Muscle of leg (tissue), 11 donors: Measurements from ENCODE around the gene NNMT. TPM values are rescaled to one million over a fixed set of nuclear protein-coding genes. Genes with fewer than 3 reads are reported as not detected.

ENCODE experiments used
- DNase-seq: peaks from one replicate; pipeline ENCODE4 v3.0.0; 2013
- H3K27ac ChIP-seq: one replicate; pipeline ENCODE4 v1.5.1; 2013; ENCODE audit warnings: mild to moderate bottlenecking, low read length, control low read depth
- H3K27me3 ChIP-seq: one replicate; pipeline ENCODE4 v1.6.1; 2013; ENCODE audit warnings: low read length; ENCODE audit not compliant: control insufficient read depth, insufficient read depth
- H3K36me3 ChIP-seq: one replicate; pipeline ENCODE4 v1.6.1; 2013; ENCODE audit warnings: low read length; ENCODE audit not compliant: control insufficient read depth, insufficient read depth
- H3K4me1 ChIP-seq: one replicate; pipeline ENCODE4 v1.6.1; 2013; ENCODE audit warnings: low read length; ENCODE audit not compliant: control insufficient read depth, insufficient read depth
- H3K4me3 ChIP-seq: one replicate; pipeline ENCODE4 v1.5.1; 2013; ENCODE audit warnings: low read length, control low read depth
- H3K9me3 ChIP-seq: replicated peaks from 2 replicates; pipeline ENCODE4 v1.6.1; 2013; ENCODE audit warnings: low read depth, low read length; ENCODE audit not compliant: control insufficient read depth
- WGBS: methylation state at CpG from one replicate; pipeline ENCODE4 v1.1.5; 2013; ENCODE audit warnings: missing lambda C conversion rate; ENCODE audit not compliant: insufficient coverage; 5-methylcytosine and 5-hydroxymethylcytosine counted together
- polyA plus RNA-seq, 8 donors: library from polyadenylated mRNA; unstranded; fragments of 120-200 nt; gene quantifications; one replicate each; pipeline versions ENCODE4 v1.2.1 to v1.2.3, GENCODE V29; 2013; ENCODE audit warnings: inconsistent platforms in 1 of 8, low replicate concordance in 1 of 8; ENCODE audit not compliant: insufficient read length in 8 of 8, insufficient read depth in 1 of 8
- total RNA-seq: library from RNA; stranded (reverse); fragments of 120-200 nt; gene quantifications from one replicate; pipeline ENCODE4 v1.2.4, GENCODE V29; 2013

The NNMT gene
- total and polyA plus RNA-seq, 9 donors, result 26.2 to 122 (median 59.0) TPM

DNA sequence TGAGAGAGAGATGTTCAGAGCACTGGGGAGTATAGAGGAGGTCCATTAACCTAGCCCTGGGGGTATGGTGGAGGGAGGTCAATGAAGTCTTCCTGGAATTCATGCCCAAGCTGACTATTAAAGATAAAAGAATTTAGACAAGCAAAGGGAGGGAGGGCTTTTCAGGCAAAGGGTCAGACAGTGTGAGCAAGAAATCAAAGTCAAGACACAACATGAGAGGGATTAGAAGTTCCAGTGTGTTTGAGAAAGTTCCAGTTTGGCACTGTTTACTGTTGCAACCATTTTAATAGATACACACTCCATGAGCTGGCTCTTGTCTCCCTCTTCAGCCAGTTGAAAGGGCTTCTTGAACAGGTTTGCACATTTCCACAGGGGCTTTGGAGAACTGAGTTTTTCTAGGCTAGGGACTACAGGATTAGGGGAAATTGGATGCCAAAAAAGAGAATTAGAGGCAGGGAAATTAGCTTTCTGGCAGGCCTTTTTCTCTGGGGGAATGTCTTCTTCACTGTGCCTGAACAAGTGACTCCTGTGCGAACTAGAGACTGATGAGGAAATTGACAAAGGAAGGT, 14.7 kb upstream of the NNMT start:
- H3K27me3 ChIP-seq, result peaks cover 4% of the 10 kb centered on the region
- H3K4me1 ChIP-seq, result peaks cover 16% of the 10 kb centered on the region
- no peaks in the 10 kb centered on the region for H3K9me3 ChIP-seq
- WGBS, result 86% methylated on average over 1 of the region's 1 CpG
- no peaks in the 10 kb centered on the region for H3K36me3 ChIP-seq
- H3K4me3 ChIP-seq, result no peak overlapping the region
- no peak overlapping the region for H3K27ac ChIP-seq
- no peak for DNase-seq

DNA sequence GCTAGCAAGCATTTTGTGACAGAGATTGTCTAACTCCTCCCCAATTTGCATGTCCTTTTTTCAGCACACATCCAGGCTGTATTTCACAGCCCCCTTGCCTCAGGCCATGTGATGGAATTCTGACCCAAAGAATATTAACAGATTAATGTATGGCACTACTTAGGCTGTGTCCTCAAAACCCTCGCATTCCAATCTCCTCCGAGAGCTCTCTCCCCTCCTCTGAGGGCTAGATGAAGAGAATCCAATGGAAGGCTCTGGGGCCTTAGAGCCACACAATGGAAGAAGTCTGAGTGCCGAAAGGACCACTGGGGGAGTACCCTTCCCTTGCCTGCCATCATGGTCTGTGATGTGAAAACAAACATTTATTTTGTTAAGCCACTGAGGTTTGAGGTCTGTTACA, 13.7 kb upstream of the NNMT start:
- no CpG with 5 or more reads among the region's 3 CpGs for WGBS
- Histone ChIP-seq H3K4me1 (peaks cover 16% of the 10 kb centered on the region), H3K27ac (no peak overlapping the region), H3K4me3 (no peak overlapping the region), H3K36me3 (no peaks in the 10 kb centered on the region), H3K9me3 (no peaks in the 10 kb centered on the region), H3K27me3 (peaks cover 4% of the 10 kb centered on the region)
- no peak for DNase-seq

DNA sequence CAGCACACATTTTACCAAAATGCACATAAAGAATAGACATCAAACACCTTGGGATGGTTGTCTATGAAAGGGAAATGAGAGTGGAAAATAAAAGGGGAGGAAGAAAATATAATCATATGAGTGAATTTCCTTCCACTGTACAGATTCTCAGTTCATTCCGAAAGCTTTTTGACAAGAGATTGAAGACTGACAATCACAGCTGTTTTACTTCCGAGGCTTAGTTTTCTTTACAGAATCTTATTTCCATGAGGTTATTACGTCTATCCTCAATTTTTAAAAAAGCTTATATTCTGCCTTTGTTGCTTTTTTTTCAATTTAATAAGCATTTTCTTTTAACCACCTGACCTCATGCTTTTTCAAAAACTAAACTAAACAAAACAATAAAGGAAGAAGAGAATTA, 12.8 kb upstream of the NNMT start:
- Histone ChIP-seq H3K27me3 (peaks cover 4% of the 10 kb centered on the region), H3K4me3 (no peak overlapping the region), H3K36me3 (no peaks in the 10 kb centered on the region), H3K4me1 (peaks cover 16% of the 10 kb centered on the region), H3K27ac (no peak overlapping the region), H3K9me3 (no peaks in the 10 kb centered on the region)
- no peak for DNase-seq
- no CpG with 5 or more reads among the region's 3 CpGs for WGBS

DNA sequence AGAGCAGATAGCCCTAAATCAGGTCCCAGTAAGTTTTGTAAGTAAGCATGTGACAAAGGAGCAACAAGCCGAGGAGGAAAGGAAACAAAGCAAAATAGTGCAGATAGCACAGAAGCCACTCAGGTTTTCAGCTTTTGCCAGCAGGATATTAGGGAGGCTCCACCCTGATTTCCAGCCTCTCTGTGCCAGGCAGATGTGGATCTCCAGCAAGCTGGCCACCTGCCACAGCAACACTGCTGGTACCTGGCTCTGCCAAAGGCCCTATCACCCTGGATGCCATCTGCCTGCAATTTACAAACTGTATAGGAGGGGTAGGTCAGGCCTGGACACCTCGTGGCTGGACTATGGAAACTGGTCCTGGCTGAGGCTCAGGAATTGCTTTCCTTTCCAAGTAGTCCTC, 12.2 kb upstream of the NNMT start:
- WGBS, result 75% methylated on average over 1 of the region's 2 CpGs
- no peak for DNase-seq
- H3K27me3 ChIP-seq, result peaks cover 4% of the 10 kb centered on the region
- H3K4me1 ChIP-seq, result peaks cover 16% of the 10 kb centered on the region
- H3K27ac ChIP-seq, result no peak overlapping the region
- H3K36me3 ChIP-seq, result no peaks in the 10 kb centered on the region
- H3K9me3 ChIP-seq, result no peaks in the 10 kb centered on the region
- H3K4me3 ChIP-seq, result no peak overlapping the region

DNA sequence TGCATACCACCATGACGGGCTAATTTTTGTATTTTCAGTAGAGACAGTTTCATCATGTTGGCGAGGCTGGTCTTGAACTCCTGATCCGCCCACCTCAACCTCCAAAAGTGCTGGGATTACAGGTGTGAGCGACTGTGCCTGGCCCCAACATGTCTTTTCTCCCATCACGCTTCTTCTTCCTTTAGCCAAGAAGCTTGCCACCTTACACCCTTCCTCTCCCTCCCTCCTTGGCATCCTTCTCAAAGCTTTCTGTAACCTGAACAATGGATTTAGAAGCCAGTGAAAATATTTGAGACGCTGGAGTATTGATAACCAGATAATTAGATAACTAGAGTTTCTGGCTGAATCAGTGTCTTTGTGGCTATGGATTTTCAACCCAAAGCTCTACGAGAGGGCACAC, 11.3 kb upstream of the NNMT start:
- H3K9me3 ChIP-seq, result no peaks in the 10 kb centered on the region
- DNase-seq, result no peak
- WGBS, result 94% methylated on average over 5 of the region's 7 CpGs

DNA sequence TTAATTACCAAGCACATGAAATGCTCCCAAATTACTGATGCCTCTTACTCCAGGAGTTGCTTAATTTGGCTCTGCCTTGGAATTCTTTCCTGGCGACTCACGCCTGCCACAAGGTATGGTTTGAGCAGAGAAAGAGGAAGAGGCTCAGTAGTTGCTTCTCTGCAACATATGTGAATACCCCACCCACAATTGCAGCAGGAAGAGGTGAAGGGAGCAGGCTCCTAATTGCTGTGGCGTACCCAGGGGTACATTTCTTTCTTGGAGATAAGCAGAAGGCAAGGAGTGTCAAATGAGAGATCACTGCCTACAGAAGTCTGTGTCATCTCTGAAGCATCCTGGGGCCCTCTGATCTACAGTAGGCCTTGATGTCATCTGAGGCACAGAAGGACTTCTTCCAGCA, 10.6 kb upstream of the NNMT start:
- Histone ChIP-seq H3K27ac (no peak overlapping the region), H3K9me3 (no peaks in the 10 kb centered on the region), H3K27me3 (no peaks in the 10 kb centered on the region), H3K4me3 (no peak overlapping the region), H3K36me3 (no peaks in the 10 kb centered on the region), H3K4me1 (peaks cover 14% of the 10 kb centered on the region)
- no peak for DNase-seq
- 67% methylated on average over 1 of the region's 3 CpGs for WGBS

More for the DNA sequence above, 11.3 kb upstream of the NNMT start:
- Histone ChIP-seq H3K27ac (no peak overlapping the region), H3K4me3 (no peak overlapping the region), H3K27me3 (peaks cover 4% of the 10 kb centered on the region), H3K36me3 (no peaks in the 10 kb centered on the region), H3K4me1 (peaks cover 16% of the 10 kb centered on the region)

DNA sequence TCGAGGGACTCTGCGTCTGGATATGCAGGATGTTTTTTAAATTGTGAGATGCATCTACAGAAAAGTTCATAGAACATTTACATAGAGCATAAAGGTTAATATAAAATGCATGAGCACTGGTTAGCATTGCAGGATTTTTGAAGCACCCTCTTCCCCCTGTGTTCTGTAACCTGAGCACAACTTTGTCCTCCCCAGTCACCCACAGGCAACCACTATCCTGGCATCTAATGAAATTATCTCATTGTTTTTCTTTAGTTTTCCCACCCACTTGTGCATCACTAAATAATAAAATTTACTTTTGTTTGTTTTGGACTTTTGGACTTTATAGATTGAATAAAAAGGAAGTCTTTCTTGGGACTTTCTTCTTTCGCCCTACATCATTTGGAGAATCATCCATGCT, 10.0 kb upstream of the NNMT start:
- no CpG with 5 or more reads among the region's 3 CpGs for WGBS

DNA sequence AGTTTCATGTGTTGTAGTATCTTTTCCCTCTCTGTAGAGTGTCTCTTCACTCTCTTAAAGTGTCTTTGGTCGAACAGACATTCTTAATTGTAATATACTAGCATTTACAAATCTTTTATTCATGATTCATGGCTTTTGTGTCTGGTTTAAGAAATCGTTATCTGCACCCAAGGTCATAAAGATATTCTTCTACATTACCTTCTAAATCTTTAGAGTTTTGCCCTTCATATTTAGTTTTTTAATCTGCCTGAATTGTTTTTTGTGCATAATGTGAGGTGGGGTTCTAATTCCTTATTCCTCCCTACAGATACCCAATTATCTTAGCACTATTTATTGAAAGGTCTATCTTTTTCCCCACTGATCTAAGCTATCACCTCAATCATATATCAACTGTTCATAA, 9.0 kb upstream of the NNMT start:
- Histone ChIP-seq H3K9me3 (no peaks in the 10 kb centered on the region), H3K36me3 (no peaks in the 10 kb centered on the region), H3K4me1 (peaks cover 13% of the 10 kb centered on the region), H3K27me3 (no peaks in the 10 kb centered on the region), H3K27ac (no peak overlapping the region), H3K4me3 (no peak overlapping the region)
- WGBS, result no CpG with 5 or more reads among the region's 2 CpGs
- no peak for DNase-seq

More for the DNA sequence above, 10.0 kb upstream of the NNMT start:
- Histone ChIP-seq H3K27me3 (no peaks in the 10 kb centered on the region), H3K4me3 (no peak overlapping the region), H3K27ac (no peak overlapping the region), H3K4me1 (peaks cover 9% of the 10 kb centered on the region), H3K36me3 (no peaks in the 10 kb centered on the region), H3K9me3 (no peaks in the 10 kb centered on the region)
- DNase-seq, result no peak

DNA sequence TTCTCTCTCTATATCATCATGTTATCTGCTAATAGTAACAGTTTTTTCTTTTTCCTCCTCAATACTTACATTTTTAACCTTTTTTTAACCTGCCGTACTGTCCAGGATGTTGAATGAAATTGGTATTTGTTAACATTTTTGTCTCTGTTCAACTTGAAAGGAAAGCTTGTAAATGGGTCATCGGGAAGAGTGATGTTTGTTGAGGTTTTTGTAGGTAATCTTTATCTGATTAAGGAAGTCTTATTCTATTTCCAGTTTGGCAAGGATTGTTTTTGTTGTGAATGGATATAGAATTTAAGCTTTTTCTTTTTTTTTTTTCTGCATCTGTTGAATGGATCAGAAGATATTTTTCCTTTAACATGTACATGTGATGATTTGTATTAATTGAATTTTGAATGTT, 8.1 kb upstream of the NNMT start:
- Histone ChIP-seq H3K27ac (no peak overlapping the region), H3K4me1 (peaks cover 15% of the 10 kb centered on the region), H3K4me3 (no peak overlapping the region), H3K9me3 (no peaks in the 10 kb centered on the region), H3K27me3 (no peaks in the 10 kb centered on the region), H3K36me3 (no peaks in the 10 kb centered on the region)
- DNase-seq, result no peak
- no CpG with 5 or more reads among the region's 2 CpGs for WGBS

DNA sequence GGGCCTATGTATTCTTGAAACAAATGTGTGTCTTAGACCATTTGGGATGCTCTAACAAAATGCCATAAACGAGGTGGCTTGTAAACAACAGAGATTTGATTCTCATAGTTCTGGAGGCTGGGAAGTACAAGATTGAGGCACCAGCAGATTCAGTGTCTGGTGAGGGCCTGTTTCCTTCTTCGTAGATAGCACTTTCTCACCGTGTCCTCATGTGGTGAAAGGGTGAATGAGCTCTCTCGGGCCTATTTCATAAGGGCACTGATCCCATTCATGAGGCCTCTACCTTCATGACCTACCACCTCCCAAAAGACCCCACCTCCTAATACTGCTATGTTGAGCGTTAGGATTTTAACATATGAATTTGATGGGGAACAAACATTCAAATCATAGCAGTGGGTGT, 6.4 kb upstream of the NNMT start:
- no peak overlapping the region for H3K4me3 ChIP-seq
- 67% methylated on average over 1 of the region's 5 CpGs for WGBS
- H3K27me3 ChIP-seq, result no peaks in the 10 kb centered on the region
- no peak overlapping the region for H3K27ac ChIP-seq
- no peak for DNase-seq
- H3K36me3 ChIP-seq, result no peaks in the 10 kb centered on the region
- no peaks in the 10 kb centered on the region for H3K9me3 ChIP-seq
- H3K4me1 ChIP-seq, result peaks cover 15% of the 10 kb centered on the region
